H9 (cell line): Measurements from ENCODE around the gene SNORC. TPM values are rescaled to one million over a fixed set of nuclear protein-coding genes. Genes with fewer than 3 reads are reported as not detected.

ENCODE experiments used
- DNase-seq: peaks from one replicate; pipeline ENCODE4 v3.0.0-alpha.2; 2017
- H2AFZ ChIP-seq: one replicate; pipeline ENCODE4 v1.6.1; 2013; ENCODE audit warnings: mild to moderate bottlenecking, low read length, control low read depth, moderate library complexity
- H2AK5ac ChIP-seq: 2 replicates; pipeline ENCODE4 v1.6.1; 2013; ENCODE audit warnings: low read length, control low read depth, mixed read lengths; ENCODE audit not compliant: insufficient read length
- H2BK120ac ChIP-seq: one replicate; pipeline ENCODE4 v1.6.1; 2013; ENCODE audit warnings: low read depth, mild to moderate bottlenecking, low read length, control low read depth, inconsistent platforms; ENCODE audit not compliant: poor library complexity, severe bottlenecking
- H2BK12ac ChIP-seq: 2 replicates; pipeline ENCODE4 v1.6.1; 2013; ENCODE audit warnings: low read length, control low read depth, mixed read lengths, low read depth; ENCODE audit not compliant: insufficient read length
- H2BK15ac ChIP-seq: 2 replicates; pipeline ENCODE4 v1.6.1; 2013; ENCODE audit warnings: low read depth, low read length, control low read depth
- H2BK20ac ChIP-seq: one replicate; pipeline ENCODE4 v1.6.1; 2013; ENCODE audit warnings: low read depth, mild to moderate bottlenecking, low read length, control low read depth, inconsistent platforms; ENCODE audit not compliant: poor library complexity, severe bottlenecking
- H2BK5ac ChIP-seq: 2 replicates; pipeline ENCODE4 v1.6.1; 2013; ENCODE audit warnings: low read length, control low read depth, mixed read lengths; ENCODE audit not compliant: insufficient read length
- H3K14ac ChIP-seq: 2 replicates; pipeline ENCODE4 v1.6.1; 2013; ENCODE audit warnings: low read length, control low read depth; ENCODE audit not compliant: insufficient read depth
- H3K18ac ChIP-seq: 2 replicates; pipeline ENCODE4 v1.6.1; 2013; ENCODE audit warnings: low read depth, mild to moderate bottlenecking, mixed read lengths, low read length, control low read depth; ENCODE audit not compliant: insufficient read length
- H3K23ac ChIP-seq: 2 replicates; pipeline ENCODE4 v1.6.1; 2013; ENCODE audit warnings: low read length, control low read depth, mixed read lengths, low read depth; ENCODE audit not compliant: insufficient read length
- H3K23me2 ChIP-seq: 2 replicates; pipeline ENCODE4 v1.6.1; 2013; ENCODE audit warnings: low read depth, mild to moderate bottlenecking, mixed read lengths, low read length, control low read depth; ENCODE audit not compliant: insufficient read length, poor library complexity, severe bottlenecking
- H3K27ac ChIP-seq: 2 replicates; pipeline ENCODE4 v1.5.1; 2013; ENCODE audit warnings: low read length, control low read depth, mixed read lengths, low read depth; ENCODE audit not compliant: insufficient read length
- H3K27me3 ChIP-seq: 2 replicates; pipeline ENCODE4 v1.6.1; 2013; ENCODE audit warnings: low read length, control low read depth, inconsistent platforms; ENCODE audit not compliant: insufficient read depth
- H3K4ac ChIP-seq: 2 replicates; pipeline ENCODE4 v1.6.1; 2013; ENCODE audit warnings: low read depth, mild to moderate bottlenecking, control low read depth, inconsistent platforms, low read length, moderate library complexity
- H3K4me1 ChIP-seq: 2 replicates; pipeline ENCODE4 v1.6.1; 2013; ENCODE audit warnings: low read length, control low read depth, inconsistent platforms; ENCODE audit not compliant: insufficient read depth
- H3K4me2 ChIP-seq: 2 replicates; pipeline ENCODE4 v1.6.1; 2013; ENCODE audit warnings: low read length, control low read depth, mixed read lengths; ENCODE audit not compliant: insufficient read length, insufficient read depth
- H3K56ac ChIP-seq: 2 replicates; pipeline ENCODE4 v1.6.1; 2013; ENCODE audit warnings: low read depth, mild to moderate bottlenecking, mixed read lengths, low read length, control low read depth; ENCODE audit not compliant: insufficient read length
- H3K79me1 ChIP-seq: 2 replicates; pipeline ENCODE4 v1.6.1; 2013; ENCODE audit warnings: low read depth, mild to moderate bottlenecking, moderate library complexity, low read length, control low read depth, inconsistent platforms; ENCODE audit not compliant: insufficient read depth, poor library complexity, severe bottlenecking
- H3K79me2 ChIP-seq: 2 replicates; pipeline ENCODE4 v1.6.1; 2013; ENCODE audit warnings: low read length, control low read depth, inconsistent platforms; ENCODE audit not compliant: insufficient read depth
- H3K9ac ChIP-seq: 2 replicates; pipeline ENCODE4 v1.6.1; 2013; ENCODE audit warnings: low read length, control low read depth, mixed read lengths; ENCODE audit not compliant: insufficient read length; ENCODE audit errors: extremely low read depth
- H3K9me3 ChIP-seq: one replicate; pipeline ENCODE4 v1.6.1; 2013; ENCODE audit warnings: low read depth, low read length, inconsistent platforms; ENCODE audit not compliant: control insufficient read depth
- H3T11ph ChIP-seq: one replicate; pipeline ENCODE4 v1.6.1; 2013; ENCODE audit warnings: mild to moderate bottlenecking, low read length, control low read depth, inconsistent platforms
- H4K20me1 ChIP-seq: one replicate; pipeline ENCODE4 v1.6.1; 2013; ENCODE audit not compliant: control insufficient read depth, insufficient read length, insufficient read depth
- H4K5ac ChIP-seq: 2 replicates; pipeline ENCODE4 v1.6.1; 2013; ENCODE audit warnings: low read depth, mild to moderate bottlenecking, mixed read lengths, low read length, control low read depth; ENCODE audit not compliant: insufficient read length
- H4K8ac ChIP-seq: replicated peaks from 2 replicates; pipeline ENCODE4 v1.6.1; 2013; ENCODE audit warnings: low read length, control low read depth, mixed read lengths, low read depth; ENCODE audit not compliant: insufficient read length
- H4K91ac ChIP-seq: 2 replicates; pipeline ENCODE4 v1.6.1; 2013; ENCODE audit warnings: low read depth, mild to moderate bottlenecking, moderate library complexity, mixed read lengths, low read length, control low read depth; ENCODE audit not compliant: insufficient read length
- H3K27ac Mint-ChIP-seq, 3 experiments: 2 replicates in 2 of 3; 3 replicates in 1 of 3; pipeline ENCODE4 v1.8.0; 2020 to 2021; ENCODE audit warnings: mixed read lengths in 3 of 3, mild to moderate bottlenecking in 1 of 3, moderate library complexity in 1 of 3
- H3K27me3 Mint-ChIP-seq: 2 replicates; pipeline ENCODE4 v1.8.0; 2021; ENCODE audit warnings: low read depth, mild to moderate bottlenecking, moderate library complexity, mixed read lengths
- H3K36me3 Mint-ChIP-seq, 3 experiments: 2 replicates in 2 of 3; 3 replicates in 1 of 3; pipeline ENCODE4 v1.8.0; 2020 to 2021; ENCODE audit warnings: low read depth in 3 of 3, mixed read lengths in 3 of 3; ENCODE audit not compliant: insufficient read depth in 1 of 3
- H3K4me1 Mint-ChIP-seq, 2 experiments: 2 replicates each; pipeline ENCODE4 v1.8.0; 2020; ENCODE audit warnings: mixed read lengths in 2 of 2
- H3K4me3 Mint-ChIP-seq, 2 experiments: 2 replicates in 1 of 2; 3 replicates in 1 of 2; pipeline ENCODE4 v1.8.0; 2020 to 2021; ENCODE audit warnings: mild to moderate bottlenecking in 2 of 2, mixed read lengths in 2 of 2, moderate library complexity in 1 of 2
- H3K9me3 Mint-ChIP-seq, 2 experiments: 2 replicates in 1 of 2; 3 replicates in 1 of 2; pipeline ENCODE4 v1.8.0; 2020; ENCODE audit warnings: mild to moderate bottlenecking in 2 of 2, mixed read lengths in 2 of 2, moderate library complexity in 1 of 2
- CTCF ChIP-seq: fragments of 200-600 bp; sonication (generic); conservative IDR thresholded peaks from 3 replicates; pipeline ENCODE4 v1.8.0; 2021; ENCODE audit warnings: antibody characterized with exemption, mild to moderate bottlenecking
- WGBS: extraction: QIAGEN DNeasy Blood & Tissue Kit; methylation state at CpG from one replicate; pipeline ENCODE4 v1.1.7; 2013; ENCODE audit warnings: missing lambda C conversion rate, low lambda C conversion rate, mixed read lengths; ENCODE audit not compliant: insufficient read length; ENCODE audit errors: extremely low coverage; 5-methylcytosine and 5-hydroxymethylcytosine counted together
- total RNA-seq: library from RNA; stranded (reverse); gene quantifications from 2 replicates; pipeline ENCODE4 v1.2.1, GENCODE V29; 2021

SNORC gene
- total RNA-seq, 1 experiment from 2014 or later, result 1.1 TPM

- no peak for DNase-seq
- Histone ChIP-seq H2BK20ac (no peak overlapping the region), H3K4me1 (no peaks in the 10 kb centered on the region), H3K4me2 (no peak overlapping the region), H3K27me3 (no peaks in the 10 kb centered on the region), H3K23me2 (no peaks in the 10 kb centered on the region), H2AFZ (no peak overlapping the region), H2BK120ac (no peak overlapping the region), H3K9ac (no peak overlapping the region), H3T11ph (no peak overlapping the region), H3K18ac (no peak overlapping the region), H3K14ac (no peak overlapping the region), H2AK5ac (no peak overlapping the region), H2BK12ac (no peak overlapping the region), H3K79me2 (no peaks in the 10 kb centered on the region), H3K23ac (no peak overlapping the region), H4K5ac (no peak overlapping the region), H3K56ac (no peak overlapping the region), H3K4ac (no peak overlapping the region), H4K8ac (no peak overlapping the region), H2BK5ac (no peak overlapping the region), H3K27ac (no peak overlapping the region), H2BK15ac (no peak overlapping the region), H3K79me1 (no peaks in the 10 kb centered on the region), H3K9me3 (no peaks in the 10 kb centered on the region), H4K20me1 (no peaks in the 10 kb centered on the region), H4K91ac (no peak overlapping the region)
- TF ChIP-seq CTCF, result no peak
- no peak overlapping the region for H3K27ac Mint-ChIP-seq
- H3K4me1 Mint-ChIP-seq, result peaks cover 0 to 8% of the 10 kb centered on the region in 2 experiments; a peak in 2 of 4 replicates
- no CpG with 5 or more reads among the region's 4 CpGs for WGBS
- no peaks in the 10 kb centered on the region for H3K9me3 Mint-ChIP-seq
- H3K4me3 Mint-ChIP-seq, result no peak overlapping the region
- 0 out of 2 replicates have a peak, but pooled peaks cover 2% of the 10 kb centered on the region for H3K27me3 Mint-ChIP-seq
- no peaks in the 10 kb centered on the region; a peak in 1 of 7 replicates for H3K36me3 Mint-ChIP-seq
These were observed 4.0 kb upstream of the SNORC start for GRCh38 chr2:232866104-232866503.
